Gastroesophageal sphincter (tissue), 3 donors: ENCODE measurements around the gene ZSCAN23.
A peak's percentile ranks its signal among the peaks of the same experiment; 100 is the strongest.

Source experiments
- CTCF ChIP-seq, 4 experiments: fragments of 200-600 bp in 2 of 4; fragments of 450-650 bp in 2 of 4; sonication (generic) in 1 of 4; IDR thresholded peaks; one replicate each; pipeline ENCODE4 v1.5.1; 2017 to 2019; ENCODE audit warnings: antibody characterized with exemption in 4 of 4, mild to moderate bottlenecking in 2 of 4, moderate library complexity in 2 of 4
- EP300 ChIP-seq: sonication (generic); formaldehyde crosslinking; IDR thresholded peaks from one replicate; pipeline ENCODE4 v1.6.1; 2017; ENCODE audit warnings: antibody characterized with exemption, mild to moderate bottlenecking
- POLR2A ChIP-seq, 2 donors: fragments of 450-650 bp; IDR thresholded peaks; one replicate each; pipeline ENCODE4 v1.6.1; 2017; ENCODE audit warnings: antibody characterized with exemption in 2 of 2, mild to moderate bottlenecking in 2 of 2, moderate library complexity in 1 of 2
- POLR2AphosphoS5 ChIP-seq: sonication (generic); formaldehyde crosslinking; IDR thresholded peaks from one replicate; pipeline ENCODE4 v1.6.1; 2017; ENCODE audit warnings: antibody characterized with exemption

DNA sequence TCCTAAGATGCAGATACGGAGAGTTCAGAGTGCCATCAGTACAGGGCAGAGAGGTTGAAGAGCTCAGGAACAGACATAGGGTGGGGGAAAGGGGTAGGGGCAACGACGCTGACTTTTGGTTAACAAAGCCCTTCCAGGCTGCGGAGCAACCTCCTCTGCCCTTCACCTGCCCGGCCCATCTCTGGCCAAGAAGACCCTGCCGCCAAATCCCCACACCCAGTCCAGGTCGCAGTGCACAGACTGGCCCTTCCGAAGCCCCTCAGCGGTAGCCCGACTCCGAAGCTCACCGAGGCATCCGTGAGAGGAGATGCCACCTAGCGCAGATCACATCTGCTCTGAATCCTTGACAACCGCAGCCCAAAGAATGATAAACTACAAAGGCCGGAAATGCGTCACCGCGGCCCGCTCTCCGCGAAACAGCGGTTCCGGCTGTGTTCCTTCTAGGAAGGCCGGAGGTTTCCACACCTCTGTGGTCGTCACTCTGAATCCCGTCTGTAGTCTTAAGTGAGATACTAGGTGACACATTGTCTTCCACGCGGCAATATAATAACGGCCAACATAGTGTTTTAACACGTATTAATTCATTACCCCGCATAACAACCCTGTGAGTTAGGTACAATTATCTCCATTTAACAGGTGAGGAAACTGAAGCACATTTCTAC is at the start of gene ZSCAN23:
- no peak for TF ChIP-seq CTCF (IDR thresholded peaks at IDR 0.05)
- peak; percentile 72 for TF ChIP-seq POLR2AphosphoS5
- TF ChIP-seq POLR2A (IDR thresholded peaks at IDR 0.05), result peak in 1 of 2 donors; percentile 20
- no peak for TF ChIP-seq EP300
